SH-SY5Y (cell line): ENCODE data around the gene ACAD9.

Source experiments
- GATA2 ChIP-seq: IDR thresholded peaks from 2 replicates; pipeline ENCODE4 v1.6.1; 2011; ENCODE audit warnings: mild to moderate bottlenecking, low read depth, low read length
- GATA3 ChIP-seq: IDR thresholded peaks from 2 replicates; pipeline ENCODE4 v1.6.1; 2011; ENCODE audit warnings: low read depth, mild to moderate bottlenecking, low read length, moderate library complexity

- no peak for TF ChIP-seq GATA2
- no peak for TF ChIP-seq GATA3
These were observed 28.9 kb upstream of the ACAD9 start for GRCh38 chr3:128850544-128850943.
